Gastroesophageal sphincter (tissue), 3 donors: ENCODE data around the gene MYH3.

ENCODE experiments used
- CTCF ChIP-seq, 4 experiments: fragments of 200-600 bp in 2 of 4; fragments of 450-650 bp in 2 of 4; sonication (generic) in 1 of 4; IDR thresholded peaks; one replicate each; pipeline ENCODE4 v1.5.1; 2017 to 2019; ENCODE audit warnings: antibody characterized with exemption in 4 of 4, mild to moderate bottlenecking in 2 of 4, moderate library complexity in 2 of 4
- EP300 ChIP-seq: sonication (generic); formaldehyde crosslinking; IDR thresholded peaks from one replicate; pipeline ENCODE4 v1.6.1; 2017; ENCODE audit warnings: antibody characterized with exemption, mild to moderate bottlenecking
- POLR2A ChIP-seq, 2 donors: fragments of 450-650 bp; IDR thresholded peaks; one replicate each; pipeline ENCODE4 v1.6.1; 2017; ENCODE audit warnings: antibody characterized with exemption in 2 of 2, mild to moderate bottlenecking in 2 of 2, moderate library complexity in 1 of 2
- POLR2AphosphoS5 ChIP-seq: sonication (generic); formaldehyde crosslinking; IDR thresholded peaks from one replicate; pipeline ENCODE4 v1.6.1; 2017; ENCODE audit warnings: antibody characterized with exemption

GRCh38 chr17:10620823-10621222 is 36.3 kb downstream of the MYH3 start:
- no peak for TF ChIP-seq POLR2A (IDR thresholded peaks at IDR 0.05)
- no peak for TF ChIP-seq CTCF (IDR thresholded peaks at IDR 0.05)
- TF ChIP-seq POLR2AphosphoS5, result no peak
- TF ChIP-seq EP300, result no peak
